RWPE1 (cell line): ENCODE data around the gene ALDH4A1.
A peak's percentile ranks its signal among the peaks of the same experiment; 100 is the strongest.
"Not testable (repeated sequence)": the region's sequence is repeated elsewhere in the genome, so short reads cannot be mapped to it uniquely, and the experiment has no call there.

Experiments used
- CTCF ChIA-PET: fragments of 350-600 bp; sonication (Branson Sonifier 250); formaldehyde crosslinking; extraction: SDS; loops from one replicate; lab custom pipeline; 2021; lab: Yijun Ruan, JAX
- POLR2A ChIA-PET: fragments of 400-600 bp; formaldehyde crosslinking; extraction: SDS; loops from one replicate; lab custom pipeline; 2020; ENCODE audit warnings: antibody characterized with exemption; ENCODE audit not compliant: low non-redundant PET; lab: Yijun Ruan, JAX
- DNase-seq: peaks from one replicate; pipeline ENCODE4 v3.0.0; 2012; ENCODE audit warnings: low spot score
- H3K27ac ChIP-seq: fragments of 450-650 bp; 2 replicates; pipeline ENCODE4 v1.5.1; 2017
- TF ChIP-seq, protein P1 (sequence below): fragments of 450-650 bp; conservative IDR thresholded peaks from 2 replicates; pipeline ENCODE4 v1.5.1; 2017; ENCODE audit warnings: low read depth, mild to moderate bottlenecking

The ALDH4A1 gene

DNA sequence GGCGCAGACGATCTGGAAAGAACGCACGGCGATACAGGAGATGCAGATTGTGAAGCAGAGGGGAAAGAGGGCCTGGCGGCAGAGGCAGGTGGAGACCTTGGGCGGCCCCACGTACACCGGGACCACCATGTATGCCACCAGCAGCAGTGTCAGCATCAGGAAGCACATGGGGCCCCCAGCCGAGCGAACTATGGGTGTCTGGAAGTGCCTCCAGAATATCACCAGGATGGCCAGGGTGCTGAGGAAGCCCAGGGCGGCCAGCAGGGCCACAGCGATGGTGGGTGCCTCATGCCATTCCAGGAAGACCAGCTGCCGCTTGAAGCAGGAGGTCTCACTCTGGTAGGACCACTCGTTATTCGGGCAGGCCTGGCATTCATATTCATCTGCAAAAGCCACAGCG, 62.2 kb downstream of the ALDH4A1 start:
- ChIA-PET POLR2A (no interaction called here), CTCF (no interaction called here)
- TF ChIP-seq, protein P1, sequence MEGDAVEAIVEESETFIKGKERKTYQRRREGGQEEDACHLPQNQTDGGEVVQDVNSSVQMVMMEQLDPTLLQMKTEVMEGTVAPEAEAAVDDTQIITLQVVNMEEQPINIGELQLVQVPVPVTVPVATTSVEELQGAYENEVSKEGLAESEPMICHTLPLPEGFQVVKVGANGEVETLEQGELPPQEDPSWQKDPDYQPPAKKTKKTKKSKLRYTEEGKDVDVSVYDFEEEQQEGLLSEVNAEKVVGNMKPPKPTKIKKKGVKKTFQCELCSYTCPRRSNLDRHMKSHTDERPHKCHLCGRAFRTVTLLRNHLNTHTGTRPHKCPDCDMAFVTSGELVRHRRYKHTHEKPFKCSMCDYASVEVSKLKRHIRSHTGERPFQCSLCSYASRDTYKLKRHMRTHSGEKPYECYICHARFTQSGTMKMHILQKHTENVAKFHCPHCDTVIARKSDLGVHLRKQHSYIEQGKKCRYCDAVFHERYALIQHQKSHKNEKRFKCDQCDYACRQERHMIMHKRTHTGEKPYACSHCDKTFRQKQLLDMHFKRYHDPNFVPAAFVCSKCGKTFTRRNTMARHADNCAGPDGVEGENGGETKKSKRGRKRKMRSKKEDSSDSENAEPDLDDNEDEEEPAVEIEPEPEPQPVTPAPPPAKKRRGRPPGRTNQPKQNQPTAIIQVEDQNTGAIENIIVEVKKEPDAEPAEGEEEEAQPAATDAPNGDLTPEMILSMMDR, result no peak

GRCh38 chr1:18836654-18837053, 65.7 kb downstream of the ALDH4A1 start:
- POLR2A ChIA-PET, result no interaction called here
- CTCF ChIA-PET, result interaction anchor here (1.5 kb wide), 1 partner anchor 239 kb away, joined by 5 read pairs; no protein-coding TSS in a partner anchor
- DNase-seq, result peak; percentile 23
- TF ChIP-seq, protein P1, result no peak
- no peak overlapping the region for H3K27ac ChIP-seq

More for the DNA sequence above, 62.2 kb downstream of the ALDH4A1 start:
- H3K27ac ChIP-seq, result no peak overlapping the region
- DNase-seq, result no peak

DNA sequence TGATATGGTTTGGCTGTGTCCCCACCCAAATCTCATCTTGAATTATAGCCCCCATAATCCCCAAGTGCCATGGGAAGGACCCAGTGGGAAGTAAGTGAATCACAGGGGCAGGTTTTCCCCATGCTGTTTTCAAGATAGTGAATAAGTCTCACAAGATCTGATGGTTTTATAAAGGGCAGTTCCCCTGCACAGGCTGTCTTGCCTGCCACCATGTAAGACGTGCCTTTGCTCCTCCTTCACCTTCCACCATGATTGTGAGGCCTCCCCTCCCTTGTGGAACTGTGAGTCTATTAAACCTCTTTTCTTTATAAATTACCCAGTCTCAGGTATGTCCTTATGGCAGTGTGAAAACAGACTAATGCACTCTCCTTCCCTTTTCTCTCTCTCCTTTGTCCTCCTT, 70.0 kb downstream of the ALDH4A1 start:
- DNase-seq, POLR2A ChIA-PET, CTCF ChIA-PET, H3K27ac ChIP-seq: not testable (repeated sequence)

DNA sequence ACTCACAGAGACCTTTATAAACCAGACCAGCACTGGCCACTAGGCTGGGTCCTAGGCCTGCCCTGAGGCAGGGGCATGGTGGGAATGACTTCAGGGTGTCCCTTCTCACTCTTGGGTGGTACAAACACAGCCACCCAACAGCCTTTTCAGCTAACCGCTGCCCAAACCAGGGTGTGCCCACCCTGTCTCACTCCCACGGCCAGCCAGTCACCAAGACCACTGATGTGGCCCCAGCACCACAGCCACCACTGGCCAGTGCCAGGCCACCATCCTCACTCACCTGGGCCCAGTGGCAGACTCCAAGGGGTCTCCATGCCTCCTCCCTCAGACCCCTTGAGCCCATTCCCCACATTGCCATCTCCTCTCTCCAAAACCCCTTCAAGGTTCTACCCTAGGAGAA, 70.7 kb downstream of the ALDH4A1 start:
- TF ChIP-seq, protein P1, result no peak
- POLR2A ChIA-PET, result no interaction called here
- H3K27ac ChIP-seq, result no peak overlapping the region
- no peak for DNase-seq
- CTCF ChIA-PET, result no interaction called here

DNA sequence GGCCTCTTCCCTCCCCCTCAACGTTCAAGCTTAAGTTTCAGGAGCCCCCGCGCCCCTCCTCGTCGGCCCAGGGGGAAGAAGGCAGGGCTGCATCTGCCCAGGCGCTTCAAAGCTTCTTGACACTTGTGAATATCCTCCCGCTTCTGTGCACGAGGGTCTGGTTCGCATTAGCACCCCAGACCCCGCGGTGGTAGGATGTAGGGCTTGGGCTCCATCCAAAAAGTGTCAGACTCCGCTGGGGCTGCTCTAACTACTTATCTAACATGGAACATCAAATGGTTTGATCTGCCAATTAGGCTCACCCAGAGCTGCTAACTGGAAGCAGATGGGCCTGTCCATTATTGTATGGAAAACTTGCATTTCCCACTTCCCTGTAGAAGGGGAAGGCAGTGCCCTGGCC, 71.8 kb downstream of the ALDH4A1 start:
- H3K27ac ChIP-seq, result no peak overlapping the region
- no peak for DNase-seq
- CTCF ChIA-PET, result interaction anchor here (0.6 to 1.1 kb wide), 3 partner anchors 10 to 446 kb away, joined by 3 to 5 read pairs (median 3); no protein-coding TSS in a partner anchor
- TF ChIP-seq, protein P1, result no peak
- POLR2A ChIA-PET, result no interaction called here

GRCh38 chr1:18829671-18830070, 72.7 kb downstream of the ALDH4A1 start:
- CTCF ChIA-PET, result interaction anchor here (0.6 kb wide), 1 partner anchor 30 kb away, joined by 3 read pairs; no protein-coding TSS in a partner anchor
- POLR2A ChIA-PET, result no interaction called here
- TF ChIP-seq, protein P1, result no peak
- DNase-seq, result no peak
- no peak overlapping the region for H3K27ac ChIP-seq

- ChIA-PET POLR2A (no interaction called here), CTCF (no interaction called here)
- TF ChIP-seq, protein P1, result no peak
- H3K27ac ChIP-seq, result no peak overlapping the region
- DNase-seq, result no peak
These were observed 74.1 kb downstream of the ALDH4A1 start for GRCh38 chr1:18828224-18828623.
